Measurements from ENCODE around the gene EME1. TPM values are rescaled to one million over a fixed set of nuclear protein-coding genes. Genes with fewer than 3 reads are reported as not detected.
A peak's percentile ranks its signal among the peaks of the same experiment; 100 is the strongest.

Gene EME1
- polyA plus RNA-seq, 1 experiment: 5.9 TPM

DNA sequence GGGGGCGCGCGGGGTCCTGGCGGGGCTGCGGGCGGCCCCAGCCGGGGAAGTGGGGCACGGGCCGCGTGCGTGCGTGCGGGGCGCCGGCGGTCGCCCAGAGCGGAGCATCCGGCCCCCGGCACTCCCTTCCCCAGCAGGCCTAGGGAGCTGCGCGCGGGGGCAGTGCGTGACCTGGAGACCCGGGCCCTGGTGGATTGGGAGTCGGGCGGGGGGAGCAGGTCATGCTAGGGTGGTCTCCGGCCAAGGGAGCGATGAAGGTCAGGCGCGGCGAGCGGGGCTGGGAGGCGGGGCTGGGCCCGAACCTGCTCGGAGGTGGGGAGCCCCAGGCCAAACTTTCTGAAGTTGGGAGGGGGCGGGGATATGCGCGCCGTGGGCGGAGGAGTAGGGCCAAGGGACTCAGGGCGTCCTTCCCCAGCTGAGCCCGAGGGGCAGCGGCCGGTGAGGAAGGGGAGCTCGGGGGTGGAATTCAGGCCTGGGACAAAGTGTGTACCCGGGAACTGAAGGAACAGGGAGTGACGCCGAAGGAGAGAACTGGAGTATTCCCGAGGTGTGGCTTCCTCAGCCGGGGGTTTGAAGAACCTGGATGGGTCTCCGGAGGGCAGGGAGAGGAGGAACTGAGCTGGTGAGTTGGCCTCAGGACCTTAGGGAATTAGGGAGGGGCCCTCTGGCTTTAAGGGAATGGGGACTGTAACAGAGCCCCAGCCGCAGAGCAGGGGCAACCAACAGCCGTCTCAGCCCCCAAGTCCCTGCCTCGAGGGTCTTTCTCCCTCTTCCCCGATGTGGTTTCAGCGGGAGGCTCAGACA, 26.5 kb upstream of the EME1 start:
- ChIA-PET POLR2A (interaction anchor here (0.8 kb wide), 1 partner anchor 16 kb away, joined by 4 read pairs; no protein-coding TSS in a partner anchor), CTCF (interaction anchor here (0.7 to 2.7 kb wide), 6 partner anchors 10 to 87 kb away, joined by 3 to 19 read pairs (median 4); partner anchors contain the start of gene LRRC59)
- H3K4me3 ChIP-seq (ENCODE audit: low read depth, low read length): peak overlapping the region; percentile 92
- TF ChIP-seq, protein P1, sequence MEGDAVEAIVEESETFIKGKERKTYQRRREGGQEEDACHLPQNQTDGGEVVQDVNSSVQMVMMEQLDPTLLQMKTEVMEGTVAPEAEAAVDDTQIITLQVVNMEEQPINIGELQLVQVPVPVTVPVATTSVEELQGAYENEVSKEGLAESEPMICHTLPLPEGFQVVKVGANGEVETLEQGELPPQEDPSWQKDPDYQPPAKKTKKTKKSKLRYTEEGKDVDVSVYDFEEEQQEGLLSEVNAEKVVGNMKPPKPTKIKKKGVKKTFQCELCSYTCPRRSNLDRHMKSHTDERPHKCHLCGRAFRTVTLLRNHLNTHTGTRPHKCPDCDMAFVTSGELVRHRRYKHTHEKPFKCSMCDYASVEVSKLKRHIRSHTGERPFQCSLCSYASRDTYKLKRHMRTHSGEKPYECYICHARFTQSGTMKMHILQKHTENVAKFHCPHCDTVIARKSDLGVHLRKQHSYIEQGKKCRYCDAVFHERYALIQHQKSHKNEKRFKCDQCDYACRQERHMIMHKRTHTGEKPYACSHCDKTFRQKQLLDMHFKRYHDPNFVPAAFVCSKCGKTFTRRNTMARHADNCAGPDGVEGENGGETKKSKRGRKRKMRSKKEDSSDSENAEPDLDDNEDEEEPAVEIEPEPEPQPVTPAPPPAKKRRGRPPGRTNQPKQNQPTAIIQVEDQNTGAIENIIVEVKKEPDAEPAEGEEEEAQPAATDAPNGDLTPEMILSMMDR (IDR thresholded peaks at IDR 0.05; ENCODE audit: insufficient read depth, low read depth, low read length): no peak
- DNase-seq (ENCODE audit: low read depth): no peak
- no peaks in the 10 kb centered on the region for H3K27me3 ChIP-seq (ENCODE audit: control insufficient read depth, insufficient read depth, low read length)
- H3K36me3 ChIP-seq (ENCODE audit: control insufficient read depth, insufficient read depth, low read length): no peaks in the 10 kb centered on the region

DNA sequence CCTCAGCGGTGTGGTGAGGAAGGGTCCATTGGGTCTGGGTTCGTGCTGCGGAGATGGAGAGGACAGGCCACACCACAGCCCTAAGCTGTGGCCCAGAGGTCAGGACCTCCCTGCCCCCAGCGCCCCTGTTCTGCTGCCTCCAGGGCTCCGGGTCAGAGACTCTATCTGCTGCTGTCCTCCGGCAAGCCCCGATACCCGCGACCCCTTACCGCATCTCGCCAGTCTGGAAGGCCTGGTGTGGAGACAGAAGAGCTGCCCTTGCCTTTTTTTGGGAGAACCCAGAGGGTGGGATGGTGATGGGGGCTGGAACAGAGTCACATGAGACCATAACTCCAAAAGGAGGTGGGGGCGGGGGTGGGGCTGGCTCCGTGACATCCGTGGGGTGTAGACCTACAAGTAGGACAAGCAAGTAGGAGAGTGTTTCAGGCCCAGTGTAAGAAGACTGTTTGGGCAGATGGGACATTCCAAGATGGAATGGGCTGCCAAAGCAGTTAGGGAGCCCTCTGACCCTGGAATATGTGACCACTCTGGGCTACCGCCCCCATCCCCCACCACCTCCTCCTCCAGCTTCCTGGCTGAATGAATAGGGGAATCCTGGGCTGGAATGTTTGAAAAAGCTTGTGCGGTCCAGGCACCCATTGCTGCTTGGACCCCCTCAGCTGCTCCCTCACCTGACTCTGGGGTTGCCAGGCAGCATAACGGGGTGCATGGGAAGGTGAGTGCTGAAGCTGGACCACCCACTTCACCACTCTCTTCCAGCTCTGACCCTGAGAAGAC, 25.7 kb upstream of the EME1 start:
- POLR2A ChIA-PET: interaction anchor here (0.8 kb wide), 1 partner anchor 15 kb away, joined by 4 read pairs; no protein-coding TSS in a partner anchor
- TF ChIP-seq, protein P1 (IDR thresholded peaks at IDR 0.05; ENCODE audit: insufficient read depth, low read depth, low read length): no peak
- DNase-seq (ENCODE audit: low read depth): no peak
- Histone ChIP-seq H3K27me3 (ENCODE audit: control insufficient read depth, insufficient read depth, low read length) (no peaks in the 10 kb centered on the region), H3K4me3 (ENCODE audit: low read depth, low read length) (peak overlapping the region; percentile 92), H3K36me3 (ENCODE audit: control insufficient read depth, insufficient read depth, low read length) (no peaks in the 10 kb centered on the region)
- CTCF ChIA-PET: interaction anchor here (0.8 to 2.7 kb wide), 5 partner anchors 11 to 50 kb away, joined by 3 to 19 read pairs (median 4); partner anchors contain the start of gene LRRC59

DNA sequence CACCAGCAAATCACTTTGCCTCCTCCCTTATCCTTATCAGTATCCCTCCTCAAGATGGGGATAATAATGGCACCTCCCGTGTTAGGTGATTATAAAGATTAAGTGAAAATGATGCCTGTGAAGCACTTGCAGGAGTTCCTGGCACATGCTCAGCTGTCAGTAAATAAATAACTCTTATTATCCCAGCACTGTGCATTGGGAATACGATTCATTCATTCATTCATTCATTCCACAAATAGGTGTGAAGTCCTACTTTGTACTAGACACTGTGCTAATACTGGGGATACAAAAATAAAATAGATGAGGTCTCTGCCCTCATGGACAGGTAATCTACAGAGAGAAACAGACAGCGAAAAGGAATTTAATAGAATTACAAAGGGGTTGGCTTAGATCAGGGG, 25.1 kb upstream of the EME1 start:
- TF ChIP-seq, protein P1 (IDR thresholded peaks at IDR 0.05; ENCODE audit: insufficient read depth, low read depth, low read length): no peak
- Histone ChIP-seq H3K36me3 (ENCODE audit: control insufficient read depth, insufficient read depth, low read length) (no peaks in the 10 kb centered on the region; the same call in 1 of the 2 replicates), H3K4me3 (ENCODE audit: low read depth, low read length) (no peak overlapping the region), H3K27me3 (ENCODE audit: control insufficient read depth, insufficient read depth, low read length) (no peaks in the 10 kb centered on the region)
- no peak for DNase-seq (ENCODE audit: low read depth)
- ChIA-PET CTCF (interaction anchor here (1.0 to 2.7 kb wide), 4 partner anchors 11 to 247 kb away, joined by 3 to 19 read pairs (median 5); no protein-coding TSS in a partner anchor), POLR2A (interaction anchor here (0.5 kb wide), 1 partner anchor 53 kb away, joined by 3 read pairs; no protein-coding TSS in a partner anchor)

DNA sequence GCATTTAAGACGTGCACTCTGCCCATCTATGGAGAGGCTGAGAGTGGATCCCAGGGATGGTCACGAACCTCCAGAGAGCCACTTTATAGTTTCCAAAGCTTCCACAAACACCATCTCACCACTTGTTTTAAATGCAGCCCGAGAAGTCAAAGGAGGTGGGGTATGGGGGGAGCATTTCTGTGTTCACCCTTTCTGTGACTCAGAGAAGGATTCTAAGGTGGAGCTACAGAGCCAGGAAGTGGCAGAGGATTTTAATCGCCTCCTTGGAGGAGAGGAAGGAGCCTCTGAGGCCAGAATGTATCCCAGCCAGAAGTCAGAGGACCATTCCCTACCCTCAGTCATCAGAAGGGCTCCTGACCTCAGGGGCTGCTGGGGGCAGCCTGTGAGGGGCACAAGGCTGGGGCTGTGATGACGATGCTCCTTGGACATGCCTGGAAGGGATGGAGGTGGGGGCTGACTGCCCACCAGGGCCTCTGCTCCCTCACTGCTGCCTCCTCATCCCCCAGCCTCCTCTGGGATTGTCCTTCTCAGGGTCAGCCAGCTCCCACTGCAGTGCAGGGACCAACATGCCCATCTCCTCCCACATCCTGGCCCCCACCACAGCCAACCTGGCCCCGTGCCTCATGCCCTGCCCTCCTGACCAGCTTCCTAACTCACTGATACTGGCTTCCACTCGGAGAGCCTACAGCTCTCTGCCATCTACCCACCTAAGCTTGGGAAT, 24.3 kb upstream of the EME1 start:
- ChIA-PET CTCF (interaction anchor here (0.7 to 1.4 kb wide), 4 partner anchors 11 to 248 kb away, joined by 3 to 6 read pairs (median 3); no protein-coding TSS in a partner anchor), POLR2A (interaction anchor here (0.5 kb wide), 1 partner anchor 54 kb away, joined by 3 read pairs; no protein-coding TSS in a partner anchor)
- no peak for DNase-seq (ENCODE audit: low read depth)
- H3K36me3 ChIP-seq (ENCODE audit: control insufficient read depth, insufficient read depth, low read length): peaks cover 3% of the 10 kb centered on the region
- no peak overlapping the region for H3K4me3 ChIP-seq (ENCODE audit: low read depth, low read length)
- TF ChIP-seq, protein P1 (IDR thresholded peaks at IDR 0.05; ENCODE audit: insufficient read depth, low read depth, low read length): no peak
- no peaks in the 10 kb centered on the region for H3K27me3 ChIP-seq (ENCODE audit: control insufficient read depth, insufficient read depth, low read length)

All from BJ (cell line).